Mesenteric fat pad (tissue), 1 donor: ENCODE measurements around the gene PVRIG. TPM values are rescaled to one million over a fixed set of nuclear protein-coding genes. Genes with fewer than 3 reads are reported as not detected.
"Not testable (repeated sequence)": the region's sequence is repeated elsewhere in the genome, so short reads cannot be mapped to it uniquely, and the experiment has no call there.

Experiments used
- DNase-seq: peaks from one replicate; pipeline ENCODE4 v3.0.0-alpha.2; 2020; ENCODE audit warnings: low spot score
- total RNA-seq: library from RNA; stranded (reverse); fragmentation: NEBNext Ultra II Directional; extraction: Animal tissue kit (Norgen Biotek cat#: 25700); gene quantifications from one replicate; pipeline ENCODE4 v1.2.1, GENCODE V29; 2021
- donor health status: DM: yes; HTN: yes; CAD: no.

The PVRIG gene
- total RNA-seq, 1 donor from 2014 or later = not detected

- DNase-seq = no peak
Observed at GRCh38 chr7:100192969-100193368, 26.8 kb upstream of the PVRIG start.

GRCh38 chr7:100195222-100195621, 24.5 kb upstream of the PVRIG start:
- DNase-seq = no peak

GRCh38 chr7:100195901-100196322, 23.8 kb upstream of the PVRIG start:
- not testable (repeated sequence) for DNase-seq

GRCh38 chr7:100198266-100198665, 21.5 kb upstream of the PVRIG start:
- no peak for DNase-seq

- DNase-seq = no peak
Observed at GRCh38 chr7:100200693-100201092, 19.1 kb upstream of the PVRIG start.

GRCh38 chr7:100204454-100204853, 15.3 kb upstream of the PVRIG start:
- DNase-seq = no peak

- DNase-seq = no peak
Observed at GRCh38 chr7:100208911-100209408, 10.8 kb upstream of the PVRIG start.

- DNase-seq = no peak
Observed at GRCh38 chr7:100209493-100209892, 10.3 kb upstream of the PVRIG start.

- no peak for DNase-seq
Observed at GRCh38 chr7:100210805-100211204, 8.9 kb upstream of the PVRIG start.

GRCh38 chr7:100211342-100211780, 8.4 kb upstream of the PVRIG start:
- no peak for DNase-seq

GRCh38 chr7:100212631-100213286, 7.0 kb upstream of the PVRIG start:
- DNase-seq = no peak

- DNase-seq = peak; percentile 64
Observed at GRCh38 chr7:100213672-100214071, 6.1 kb upstream of the PVRIG start.

GRCh38 chr7:100214356-100214755, 5.4 kb upstream of the PVRIG start:
- DNase-seq = peak; percentile 11

- DNase-seq = no peak
Observed at GRCh38 chr7:100215895-100216294, 3.9 kb upstream of the PVRIG start.

GRCh38 chr7:100217934-100218333, 1.8 kb upstream of the PVRIG start:
- DNase-seq = not testable (repeated sequence)

- no peak for DNase-seq
Observed at GRCh38 chr7:100219271-100219737, 445 bp upstream of the PVRIG start.

- no peak for DNase-seq
Observed at GRCh38 chr7:100220586-100221230, 959 bp downstream of the PVRIG start.

GRCh38 chr7:100221231-100221718, 1.5 kb downstream of the PVRIG start:
- DNase-seq = no peak

- DNase-seq = no peak
Observed at GRCh38 chr7:100221767-100222444, 2.2 kb downstream of the PVRIG start.

GRCh38 chr7:100222445-100223132, 2.8 kb downstream of the PVRIG start:
- no peak for DNase-seq

GRCh38 chr7:100223376-100223927, 3.7 kb downstream of the PVRIG start:
- DNase-seq = not testable (repeated sequence)
